ENCODE measurements around the gene SHC2.
"Not testable (repeated sequence)": the region's sequence is repeated elsewhere in the genome, so short reads cannot be mapped to it uniquely, and the experiment has no call there.

The SHC2 gene

GRCh38 chr19:391207-391557 is 69.7 kb downstream of the SHC2 start:
- in situ Hi-C loops (cut with MboI; ENCODE audit: low sequenced_read_pairs), result no loop called here

GRCh38 chr19:390386-391206 is 70.2 kb downstream of the SHC2 start:
- in situ Hi-C loops (cut with MboI; ENCODE audit: low sequenced_read_pairs), result no loop called here

GRCh38 chr19:389935-390289 is 70.9 kb downstream of the SHC2 start:
- in situ Hi-C loops (cut with MboI; ENCODE audit: low sequenced_read_pairs), result no loop called here

GRCh38 chr19:389255-389934 is 71.4 kb downstream of the SHC2 start:
- in situ Hi-C loops (cut with MboI; ENCODE audit: low sequenced_read_pairs), result no loop called here

- in situ Hi-C loops (cut with MboI; ENCODE audit: low sequenced_read_pairs), result no loop called here
Observed at GRCh38 chr19:388691-389090, 72.1 kb downstream of the SHC2 start.

GRCh38 chr19:387777-388176 is 73.1 kb downstream of the SHC2 start:
- in situ Hi-C loops (cut with MboI; ENCODE audit: low sequenced_read_pairs), result no loop called here

- in situ Hi-C loops (cut with MboI; ENCODE audit: low sequenced_read_pairs), result not testable (repeated sequence)
Observed at GRCh38 chr19:386632-387301, 74.1 kb downstream of the SHC2 start.

GRCh38 chr19:386189-386588 is 74.6 kb downstream of the SHC2 start:
- in situ Hi-C loops (cut with MboI; ENCODE audit: low sequenced_read_pairs), result not testable (repeated sequence)

- in situ Hi-C loops (cut with MboI; ENCODE audit: low sequenced_read_pairs), result no loop called here
Observed at GRCh38 chr19:384799-385169, 76.0 kb downstream of the SHC2 start.

- in situ Hi-C loops (cut with MboI; ENCODE audit: low sequenced_read_pairs), result no loop called here
Observed at GRCh38 chr19:383922-384798, 76.7 kb downstream of the SHC2 start.

GRCh38 chr19:383040-383439 is 77.8 kb downstream of the SHC2 start:
- in situ Hi-C loops (cut with MboI; ENCODE audit: low sequenced_read_pairs), result no loop called here

GRCh38 chr19:382578-382977 is 78.3 kb downstream of the SHC2 start:
- in situ Hi-C loops (cut with MboI; ENCODE audit: low sequenced_read_pairs), result not testable (repeated sequence)

GRCh38 chr19:381901-382300 is 78.9 kb downstream of the SHC2 start:
- in situ Hi-C loops (cut with MboI; ENCODE audit: low sequenced_read_pairs), result not testable (repeated sequence)

- in situ Hi-C loops (cut with MboI; ENCODE audit: low sequenced_read_pairs), result not testable (repeated sequence)
Observed at GRCh38 chr19:380618-381219, 80.1 kb downstream of the SHC2 start.

GRCh38 chr19:379796-380195 is 81.0 kb downstream of the SHC2 start:
- in situ Hi-C loops (cut with MboI; ENCODE audit: low sequenced_read_pairs), result no loop called here

GRCh38 chr19:378706-379105 is 82.1 kb downstream of the SHC2 start:
- in situ Hi-C loops (cut with MboI; ENCODE audit: low sequenced_read_pairs), result no loop called here

GRCh38 chr19:377801-378581 is 82.8 kb downstream of the SHC2 start:
- in situ Hi-C loops (cut with MboI; ENCODE audit: low sequenced_read_pairs), result no loop called here

GRCh38 chr19:376111-376470 is 84.7 kb downstream of the SHC2 start:
- in situ Hi-C loops (cut with MboI; ENCODE audit: low sequenced_read_pairs), result no loop called here

- in situ Hi-C loops (cut with MboI; ENCODE audit: low sequenced_read_pairs), result no loop called here
Observed at GRCh38 chr19:375395-376110, 85.3 kb downstream of the SHC2 start.
